H9 (cell line): ENCODE data around the gene MAGEA4. TPM values are rescaled to one million over a fixed set of nuclear protein-coding genes. Genes with fewer than 3 reads are reported as not detected.

Experiments used
- DNase-seq: peaks from one replicate; pipeline ENCODE4 v3.0.0-alpha.2; 2017
- H2AFZ ChIP-seq: one replicate; pipeline ENCODE4 v1.6.1; 2013; ENCODE audit warnings: mild to moderate bottlenecking, low read length, control low read depth, moderate library complexity
- H2AK5ac ChIP-seq: 2 replicates; pipeline ENCODE4 v1.6.1; 2013; ENCODE audit warnings: low read length, control low read depth, mixed read lengths; ENCODE audit not compliant: insufficient read length
- H2BK120ac ChIP-seq: one replicate; pipeline ENCODE4 v1.6.1; 2013; ENCODE audit warnings: low read depth, mild to moderate bottlenecking, low read length, control low read depth, inconsistent platforms; ENCODE audit not compliant: poor library complexity, severe bottlenecking
- H2BK12ac ChIP-seq: 2 replicates; pipeline ENCODE4 v1.6.1; 2013; ENCODE audit warnings: low read length, control low read depth, mixed read lengths, low read depth; ENCODE audit not compliant: insufficient read length
- H2BK15ac ChIP-seq: 2 replicates; pipeline ENCODE4 v1.6.1; 2013; ENCODE audit warnings: low read depth, low read length, control low read depth
- H2BK20ac ChIP-seq: one replicate; pipeline ENCODE4 v1.6.1; 2013; ENCODE audit warnings: low read depth, mild to moderate bottlenecking, low read length, control low read depth, inconsistent platforms; ENCODE audit not compliant: poor library complexity, severe bottlenecking
- H2BK5ac ChIP-seq: 2 replicates; pipeline ENCODE4 v1.6.1; 2013; ENCODE audit warnings: low read length, control low read depth, mixed read lengths; ENCODE audit not compliant: insufficient read length
- H3K14ac ChIP-seq: 2 replicates; pipeline ENCODE4 v1.6.1; 2013; ENCODE audit warnings: low read length, control low read depth; ENCODE audit not compliant: insufficient read depth
- H3K18ac ChIP-seq: 2 replicates; pipeline ENCODE4 v1.6.1; 2013; ENCODE audit warnings: low read depth, mild to moderate bottlenecking, mixed read lengths, low read length, control low read depth; ENCODE audit not compliant: insufficient read length
- H3K23ac ChIP-seq: 2 replicates; pipeline ENCODE4 v1.6.1; 2013; ENCODE audit warnings: low read length, control low read depth, mixed read lengths, low read depth; ENCODE audit not compliant: insufficient read length
- H3K23me2 ChIP-seq: 2 replicates; pipeline ENCODE4 v1.6.1; 2013; ENCODE audit warnings: low read depth, mild to moderate bottlenecking, mixed read lengths, low read length, control low read depth; ENCODE audit not compliant: insufficient read length, poor library complexity, severe bottlenecking
- H3K27ac ChIP-seq: 2 replicates; pipeline ENCODE4 v1.5.1; 2013; ENCODE audit warnings: low read length, control low read depth, mixed read lengths, low read depth; ENCODE audit not compliant: insufficient read length
- H3K27me3 ChIP-seq: 2 replicates; pipeline ENCODE4 v1.6.1; 2013; ENCODE audit warnings: low read length, control low read depth, inconsistent platforms; ENCODE audit not compliant: insufficient read depth
- H3K4ac ChIP-seq: 2 replicates; pipeline ENCODE4 v1.6.1; 2013; ENCODE audit warnings: low read depth, mild to moderate bottlenecking, control low read depth, inconsistent platforms, low read length, moderate library complexity
- H3K4me1 ChIP-seq: 2 replicates; pipeline ENCODE4 v1.6.1; 2013; ENCODE audit warnings: low read length, control low read depth, inconsistent platforms; ENCODE audit not compliant: insufficient read depth
- H3K4me2 ChIP-seq: 2 replicates; pipeline ENCODE4 v1.6.1; 2013; ENCODE audit warnings: low read length, control low read depth, mixed read lengths; ENCODE audit not compliant: insufficient read length, insufficient read depth
- H3K56ac ChIP-seq: 2 replicates; pipeline ENCODE4 v1.6.1; 2013; ENCODE audit warnings: low read depth, mild to moderate bottlenecking, mixed read lengths, low read length, control low read depth; ENCODE audit not compliant: insufficient read length
- H3K79me1 ChIP-seq: 2 replicates; pipeline ENCODE4 v1.6.1; 2013; ENCODE audit warnings: low read depth, mild to moderate bottlenecking, moderate library complexity, low read length, control low read depth, inconsistent platforms; ENCODE audit not compliant: insufficient read depth, poor library complexity, severe bottlenecking
- H3K79me2 ChIP-seq: 2 replicates; pipeline ENCODE4 v1.6.1; 2013; ENCODE audit warnings: low read length, control low read depth, inconsistent platforms; ENCODE audit not compliant: insufficient read depth
- H3K9ac ChIP-seq: 2 replicates; pipeline ENCODE4 v1.6.1; 2013; ENCODE audit warnings: low read length, control low read depth, mixed read lengths; ENCODE audit not compliant: insufficient read length; ENCODE audit errors: extremely low read depth
- H3K9me3 ChIP-seq: one replicate; pipeline ENCODE4 v1.6.1; 2013; ENCODE audit warnings: low read depth, low read length, inconsistent platforms; ENCODE audit not compliant: control insufficient read depth
- H3T11ph ChIP-seq: one replicate; pipeline ENCODE4 v1.6.1; 2013; ENCODE audit warnings: mild to moderate bottlenecking, low read length, control low read depth, inconsistent platforms
- H4K20me1 ChIP-seq: one replicate; pipeline ENCODE4 v1.6.1; 2013; ENCODE audit not compliant: control insufficient read depth, insufficient read length, insufficient read depth
- H4K5ac ChIP-seq: 2 replicates; pipeline ENCODE4 v1.6.1; 2013; ENCODE audit warnings: low read depth, mild to moderate bottlenecking, mixed read lengths, low read length, control low read depth; ENCODE audit not compliant: insufficient read length
- H4K8ac ChIP-seq: replicated peaks from 2 replicates; pipeline ENCODE4 v1.6.1; 2013; ENCODE audit warnings: low read length, control low read depth, mixed read lengths, low read depth; ENCODE audit not compliant: insufficient read length
- H4K91ac ChIP-seq: 2 replicates; pipeline ENCODE4 v1.6.1; 2013; ENCODE audit warnings: low read depth, mild to moderate bottlenecking, moderate library complexity, mixed read lengths, low read length, control low read depth; ENCODE audit not compliant: insufficient read length
- H3K27ac Mint-ChIP-seq, 3 experiments: 2 replicates in 2 of 3; 3 replicates in 1 of 3; pipeline ENCODE4 v1.8.0; 2020 to 2021; ENCODE audit warnings: mixed read lengths in 3 of 3, mild to moderate bottlenecking in 1 of 3, moderate library complexity in 1 of 3
- H3K27me3 Mint-ChIP-seq: 2 replicates; pipeline ENCODE4 v1.8.0; 2021; ENCODE audit warnings: low read depth, mild to moderate bottlenecking, moderate library complexity, mixed read lengths
- H3K36me3 Mint-ChIP-seq, 3 experiments: 2 replicates in 2 of 3; 3 replicates in 1 of 3; pipeline ENCODE4 v1.8.0; 2020 to 2021; ENCODE audit warnings: low read depth in 3 of 3, mixed read lengths in 3 of 3; ENCODE audit not compliant: insufficient read depth in 1 of 3
- H3K4me1 Mint-ChIP-seq, 2 experiments: 2 replicates each; pipeline ENCODE4 v1.8.0; 2020; ENCODE audit warnings: mixed read lengths in 2 of 2
- H3K4me3 Mint-ChIP-seq, 2 experiments: 2 replicates in 1 of 2; 3 replicates in 1 of 2; pipeline ENCODE4 v1.8.0; 2020 to 2021; ENCODE audit warnings: mild to moderate bottlenecking in 2 of 2, mixed read lengths in 2 of 2, moderate library complexity in 1 of 2
- H3K9me3 Mint-ChIP-seq, 2 experiments: 2 replicates in 1 of 2; 3 replicates in 1 of 2; pipeline ENCODE4 v1.8.0; 2020; ENCODE audit warnings: mild to moderate bottlenecking in 2 of 2, mixed read lengths in 2 of 2, moderate library complexity in 1 of 2
- CTCF ChIP-seq: fragments of 200-600 bp; sonication (generic); conservative IDR thresholded peaks from 3 replicates; pipeline ENCODE4 v1.8.0; 2021; ENCODE audit warnings: antibody characterized with exemption, mild to moderate bottlenecking
- WGBS: extraction: QIAGEN DNeasy Blood & Tissue Kit; methylation state at CpG from one replicate; pipeline ENCODE4 v1.1.7; 2013; ENCODE audit warnings: missing lambda C conversion rate, low lambda C conversion rate, mixed read lengths; ENCODE audit not compliant: insufficient read length; ENCODE audit errors: extremely low coverage; 5-methylcytosine and 5-hydroxymethylcytosine counted together
- total RNA-seq: library from RNA; stranded (reverse); gene quantifications from 2 replicates; pipeline ENCODE4 v1.2.1, GENCODE V29; 2021

The MAGEA4 gene
- total RNA-seq, 1 experiment from 2014 or later: 0.68 TPM

GRCh38 chrX:151935358-151935757 lies 22.7 kb downstream of the MAGEA4 start:
- Histone ChIP-seq H2BK20ac (no peak overlapping the region), H2BK12ac (no peak overlapping the region), H4K91ac (no peak overlapping the region), H3K9ac (no peak overlapping the region), H3K56ac (no peak overlapping the region), H2BK5ac (no peak overlapping the region), H4K20me1 (no peaks in the 10 kb centered on the region), H2BK120ac (no peak overlapping the region), H3K23me2 (no peaks in the 10 kb centered on the region), H3K27me3 (no peaks in the 10 kb centered on the region), H3K79me1 (no peaks in the 10 kb centered on the region), H2BK15ac (no peak overlapping the region), H4K5ac (no peak overlapping the region), H4K8ac (no peak overlapping the region), H3K4me1 (no peaks in the 10 kb centered on the region), H3K27ac (no peak overlapping the region), H3K4ac (no peak overlapping the region), H3T11ph (no peak overlapping the region), H3K79me2 (no peaks in the 10 kb centered on the region), H3K23ac (no peak overlapping the region), H3K9me3 (peaks cover 16% of the 10 kb centered on the region), H3K18ac (no peak overlapping the region), H2AFZ (no peak overlapping the region), H2AK5ac (no peak overlapping the region), H3K14ac (no peak overlapping the region), H3K4me2 (no peak overlapping the region)
- Mint-ChIP-seq H3K9me3 (peaks cover 42 to 48% of the 10 kb centered on the region in 2 experiments), H3K4me1 (no peaks in the 10 kb centered on the region), H3K36me3 (no peaks in the 10 kb centered on the region; a peak in 1 of 7 replicates), H3K27me3 (no peaks in the 10 kb centered on the region; the same call in 1 of the 2 replicates), H3K27ac (no peak overlapping the region), H3K4me3 (no peak overlapping the region)
- no CpG with 5 or more reads among the region's 1 CpG for WGBS
- DNase-seq: no peak
- TF ChIP-seq CTCF: no peak
